C4-2B (cell line): ENCODE results near the gene B3GALNT1.

Source experiments
- CTCF ChIP-seq: fragments of 450-650 bp; conservative IDR thresholded peaks from 2 replicates; pipeline ENCODE4 v1.5.1; 2017; ENCODE audit warnings: mild to moderate bottlenecking
- ZFX ChIP-seq: fragments of 450-650 bp; IDR thresholded peaks from 2 replicates; pipeline ENCODE4 v1.6.1; 2017

GRCh38 chr3:161126495-161126894, 21.3 kb upstream of the B3GALNT1 start:
- TF ChIP-seq CTCF (no peak), ZFX (no peak)
